MM.1S (cell line): ENCODE measurements around the gene EEPD1.

Experiments
- DNase-seq: peaks from one replicate; pipeline ENCODE4 v3.0.0-alpha.2; 2015
- H2AFZ ChIP-seq: fragments of 300-600 bp; sonication (generic); 2 replicates; pipeline ENCODE4 v1.6.0; 2016; ENCODE audit warnings: antibody characterized with exemption, low read length
- H3F3A ChIP-seq: fragments of 300-600 bp; sonication (generic); 2 replicates; pipeline ENCODE4 v1.6.1; 2016; ENCODE audit warnings: mild to moderate bottlenecking, antibody characterized with exemption, low read length, moderate library complexity, mixed read lengths; ENCODE audit not compliant: insufficient read depth
- H3K27ac ChIP-seq: fragments of 300-600 bp; sonication (generic); 2 replicates; pipeline ENCODE4 v1.5.1; 2016; ENCODE audit warnings: mild to moderate bottlenecking, low read length
- H3K27me3 ChIP-seq: fragments of 300-600 bp; sonication (generic); replicated peaks from 2 replicates; pipeline ENCODE4 v1.6.0; 2016; ENCODE audit warnings: low read length; ENCODE audit not compliant: insufficient read depth
- H3K36me3 ChIP-seq: fragments of 300-600 bp; sonication (generic); replicated peaks from 2 replicates; pipeline ENCODE4 v1.6.1; 2016; ENCODE audit warnings: mild to moderate bottlenecking, low read length, mixed read lengths; ENCODE audit not compliant: insufficient read depth
- H3K4me1 ChIP-seq: fragments of 300-600 bp; sonication (generic); 2 replicates; pipeline ENCODE4 v1.6.1; 2016; ENCODE audit warnings: low read length, mixed read lengths
- H3K4me2 ChIP-seq: fragments of 300-600 bp; sonication (generic); 2 replicates; pipeline ENCODE4 v1.6.0; 2016; ENCODE audit warnings: low read depth, low read length
- H3K4me3 ChIP-seq: fragments of 300-600 bp; sonication (generic); 2 replicates; pipeline ENCODE4 v1.5.1; 2016; ENCODE audit warnings: low read length, mixed read lengths
- H3K79me2 ChIP-seq: fragments of 300-600 bp; sonication (generic); 2 replicates; pipeline ENCODE4 v1.6.1; 2016; ENCODE audit warnings: mixed run types, low read length, mixed read lengths
- H3K9ac ChIP-seq: fragments of 300-600 bp; sonication (generic); 2 replicates; pipeline ENCODE4 v1.6.1; 2016; ENCODE audit warnings: low read length, mixed read lengths
- H3K9me2 ChIP-seq: fragments of 300-600 bp; sonication (generic); replicated peaks from 2 replicates; pipeline ENCODE4 v1.6.1; 2016; ENCODE audit warnings: mild to moderate bottlenecking, low read length, mixed read lengths; ENCODE audit not compliant: insufficient read depth
- H3K9me3 ChIP-seq: fragments of 300-600 bp; sonication (generic); replicated peaks from 2 replicates; pipeline ENCODE4 v1.6.1; 2016; ENCODE audit warnings: mild to moderate bottlenecking, low read length, mixed read lengths; ENCODE audit not compliant: insufficient read depth
- H4K20me1 ChIP-seq: fragments of 300-600 bp; sonication (generic); 2 replicates; pipeline ENCODE4 v1.6.1; 2016; ENCODE audit warnings: mild to moderate bottlenecking, low read length, moderate library complexity, mixed read lengths; ENCODE audit not compliant: insufficient read depth
- CTCF ChIP-seq: fragments of 300-600 bp; sonication (generic); IDR thresholded peaks from 2 replicates; pipeline ENCODE4 v1.5.1; 2016; ENCODE audit warnings: antibody characterized with exemption, low read length, mixed read lengths
- EZH2 ChIP-seq: fragments of 300-600 bp; sonication (generic); optimal IDR thresholded peaks from 2 replicates; pipeline ENCODE3; 2017; ENCODE audit warnings: low read depth, mild to moderate bottlenecking, antibody characterized with exemption, low read length, mixed read lengths
- EZH2phosphoT487 ChIP-seq: fragments of 300-600 bp; sonication (generic); IDR thresholded peaks from 2 replicates; pipeline ENCODE4 v1.6.1; 2018; ENCODE audit warnings: antibody characterized with exemption, low read length

The EEPD1 gene

GRCh38 chr7:36308031-36308430 is 155.0 kb downstream of the EEPD1 start:
- H3K4me3 ChIP-seq, result no peak overlapping the region
- H4K20me1 ChIP-seq, result no peaks in the 10 kb centered on the region
- TF ChIP-seq CTCF, result no peak
- H3K36me3 ChIP-seq, result no peaks in the 10 kb centered on the region
- peaks cover 18% of the 10 kb centered on the region for H3K4me1 ChIP-seq
- H3F3A ChIP-seq, result no peaks in the 10 kb centered on the region
- no peaks in the 10 kb centered on the region for H3K79me2 ChIP-seq
- no peak for DNase-seq
- no peaks in the 10 kb centered on the region for H3K27me3 ChIP-seq
- no peak overlapping the region for H3K9ac ChIP-seq
- H3K9me2 ChIP-seq, result no peaks in the 10 kb centered on the region
- H3K9me3 ChIP-seq, result no peaks in the 10 kb centered on the region
- H3K27ac ChIP-seq, result no peak overlapping the region
- H3K4me2 ChIP-seq, result no peak overlapping the region
- H2AFZ ChIP-seq, result no peak overlapping the region

GRCh38 chr7:36309301-36309700 is 156.2 kb downstream of the EEPD1 start:
- DNase-seq, result no peak
- no peak overlapping the region for H3K4me3 ChIP-seq
- no peaks in the 10 kb centered on the region for H3K36me3 ChIP-seq
- no peaks in the 10 kb centered on the region for H3K79me2 ChIP-seq
- H3K27ac ChIP-seq, result no peak overlapping the region
- H3K9me3 ChIP-seq, result no peaks in the 10 kb centered on the region
- no peak overlapping the region for H3K4me2 ChIP-seq
- no peak overlapping the region for H3K9ac ChIP-seq
- no peaks in the 10 kb centered on the region for H4K20me1 ChIP-seq
- no peaks in the 10 kb centered on the region for H3F3A ChIP-seq
- H3K4me1 ChIP-seq, result peaks cover 10% of the 10 kb centered on the region; the same call in 1 of the 2 replicates
- no peak for TF ChIP-seq EZH2phosphoT487
- TF ChIP-seq CTCF, result no peak
- TF ChIP-seq EZH2, result no peak
- no peaks in the 10 kb centered on the region for H3K27me3 ChIP-seq
- H2AFZ ChIP-seq, result no peak overlapping the region
- no peaks in the 10 kb centered on the region for H3K9me2 ChIP-seq

- Histone ChIP-seq H3K4me3 (no peak overlapping the region), H3K36me3 (no peaks in the 10 kb centered on the region), H3K9ac (no peak overlapping the region), H3K79me2 (no peaks in the 10 kb centered on the region), H2AFZ (no peak overlapping the region), H3F3A (no peaks in the 10 kb centered on the region), H3K27ac (no peak overlapping the region), H3K4me2 (no peak overlapping the region), H3K9me2 (no peaks in the 10 kb centered on the region), H3K4me1 (peaks cover 10% of the 10 kb centered on the region; the same call in 1 of the 2 replicates), H4K20me1 (no peaks in the 10 kb centered on the region), H3K27me3 (no peaks in the 10 kb centered on the region), H3K9me3 (no peaks in the 10 kb centered on the region)
- no peak for TF ChIP-seq EZH2
- no peak for TF ChIP-seq CTCF
- no peak for TF ChIP-seq EZH2phosphoT487
- DNase-seq, result no peak
Measured at GRCh38 chr7:36309716-36310115, 156.7 kb downstream of the EEPD1 start.
